Breast epithelium (tissue), 3 donors: Measurements from ENCODE around the gene AMPD2.

ENCODE experiments used
- POLR2AphosphoS5 ChIP-seq, 3 donors: sonication (generic); formaldehyde crosslinking; IDR thresholded peaks; one replicate each; pipeline ENCODE4 v1.6.1; 2017; ENCODE audit warnings: antibody characterized with exemption in 3 of 3
- TF ChIP-seq, protein P1 (sequence below), 3 donors: fragments of 450-650 bp; IDR thresholded peaks; one replicate each; pipeline ENCODE4 v1.5.1; 2016 to 2017; ENCODE audit warnings: antibody characterized with exemption in 3 of 3, mild to moderate bottlenecking in 3 of 3, moderate library complexity in 3 of 3

DNA sequence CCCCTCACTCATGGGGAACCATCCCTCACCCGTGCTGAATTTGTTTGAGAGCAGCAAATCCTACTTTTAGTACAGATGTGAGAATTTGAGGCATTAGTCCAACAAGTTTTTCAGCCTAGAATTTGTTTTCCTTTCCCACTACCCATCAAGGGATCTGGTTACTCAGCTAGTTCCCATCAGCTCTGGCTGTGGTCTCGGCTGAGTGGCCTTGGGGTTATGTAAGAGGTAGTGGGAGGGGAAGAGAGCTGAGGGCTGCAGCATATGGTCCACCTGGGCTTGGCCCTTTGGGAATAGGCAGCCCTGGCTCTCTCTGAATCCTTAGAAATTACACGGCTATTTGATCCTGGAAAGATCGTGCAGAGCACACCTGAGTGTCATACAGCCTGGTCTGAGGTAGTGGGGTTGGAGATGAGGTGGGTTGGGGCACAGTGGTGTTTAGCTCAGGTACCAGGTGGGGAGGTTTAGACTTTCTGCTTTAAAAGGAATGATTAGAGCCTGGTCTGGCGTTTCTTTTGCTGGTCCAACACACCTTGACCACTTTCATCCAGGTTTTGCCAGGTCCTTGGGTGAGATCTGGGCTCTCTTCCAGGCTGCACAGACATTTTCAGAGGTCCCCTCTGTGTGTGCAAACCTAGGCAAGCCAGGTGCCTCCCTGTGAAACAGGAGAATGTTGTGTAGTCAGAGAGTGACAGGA is 40.5 kb downstream of the AMPD2 start:
- TF ChIP-seq, protein P1, sequence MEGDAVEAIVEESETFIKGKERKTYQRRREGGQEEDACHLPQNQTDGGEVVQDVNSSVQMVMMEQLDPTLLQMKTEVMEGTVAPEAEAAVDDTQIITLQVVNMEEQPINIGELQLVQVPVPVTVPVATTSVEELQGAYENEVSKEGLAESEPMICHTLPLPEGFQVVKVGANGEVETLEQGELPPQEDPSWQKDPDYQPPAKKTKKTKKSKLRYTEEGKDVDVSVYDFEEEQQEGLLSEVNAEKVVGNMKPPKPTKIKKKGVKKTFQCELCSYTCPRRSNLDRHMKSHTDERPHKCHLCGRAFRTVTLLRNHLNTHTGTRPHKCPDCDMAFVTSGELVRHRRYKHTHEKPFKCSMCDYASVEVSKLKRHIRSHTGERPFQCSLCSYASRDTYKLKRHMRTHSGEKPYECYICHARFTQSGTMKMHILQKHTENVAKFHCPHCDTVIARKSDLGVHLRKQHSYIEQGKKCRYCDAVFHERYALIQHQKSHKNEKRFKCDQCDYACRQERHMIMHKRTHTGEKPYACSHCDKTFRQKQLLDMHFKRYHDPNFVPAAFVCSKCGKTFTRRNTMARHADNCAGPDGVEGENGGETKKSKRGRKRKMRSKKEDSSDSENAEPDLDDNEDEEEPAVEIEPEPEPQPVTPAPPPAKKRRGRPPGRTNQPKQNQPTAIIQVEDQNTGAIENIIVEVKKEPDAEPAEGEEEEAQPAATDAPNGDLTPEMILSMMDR (IDR thresholded peaks at IDR 0.05) = no peak
- TF ChIP-seq POLR2AphosphoS5 (IDR thresholded peaks at IDR 0.05) = no peak
